NB4 (cell line): Measurements from ENCODE around the gene EPC1.

Experiments
- POLR2A ChIP-seq: IDR thresholded peaks from 2 replicates; pipeline ENCODE4 v1.6.1; 2011; ENCODE audit warnings: mild to moderate bottlenecking; ENCODE audit not compliant: insufficient read length; ENCODE audit errors: extremely low read depth
- TF ChIP-seq, protein P1 (sequence below): IDR thresholded peaks from one replicate; pipeline ENCODE4 v1.5.1; 2012; ENCODE audit warnings: low read depth, low read length

GRCh38 chr10:32366588-32366987 lies 19.6 kb upstream of the EPC1 start:
- TF ChIP-seq, protein P1, sequence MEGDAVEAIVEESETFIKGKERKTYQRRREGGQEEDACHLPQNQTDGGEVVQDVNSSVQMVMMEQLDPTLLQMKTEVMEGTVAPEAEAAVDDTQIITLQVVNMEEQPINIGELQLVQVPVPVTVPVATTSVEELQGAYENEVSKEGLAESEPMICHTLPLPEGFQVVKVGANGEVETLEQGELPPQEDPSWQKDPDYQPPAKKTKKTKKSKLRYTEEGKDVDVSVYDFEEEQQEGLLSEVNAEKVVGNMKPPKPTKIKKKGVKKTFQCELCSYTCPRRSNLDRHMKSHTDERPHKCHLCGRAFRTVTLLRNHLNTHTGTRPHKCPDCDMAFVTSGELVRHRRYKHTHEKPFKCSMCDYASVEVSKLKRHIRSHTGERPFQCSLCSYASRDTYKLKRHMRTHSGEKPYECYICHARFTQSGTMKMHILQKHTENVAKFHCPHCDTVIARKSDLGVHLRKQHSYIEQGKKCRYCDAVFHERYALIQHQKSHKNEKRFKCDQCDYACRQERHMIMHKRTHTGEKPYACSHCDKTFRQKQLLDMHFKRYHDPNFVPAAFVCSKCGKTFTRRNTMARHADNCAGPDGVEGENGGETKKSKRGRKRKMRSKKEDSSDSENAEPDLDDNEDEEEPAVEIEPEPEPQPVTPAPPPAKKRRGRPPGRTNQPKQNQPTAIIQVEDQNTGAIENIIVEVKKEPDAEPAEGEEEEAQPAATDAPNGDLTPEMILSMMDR: no peak
- TF ChIP-seq POLR2A: no peak
